GM19099 (cell line): ENCODE data around the gene UBALD2.
A peak's percentile ranks its signal among the peaks of the same experiment; 100 is the strongest.

Experiments used
- POLR2A ChIP-seq: IDR thresholded peaks from 3 replicates; pipeline ENCODE4 v1.6.1; 2011; ENCODE audit warnings: low read depth; ENCODE audit not compliant: insufficient read length; ENCODE audit errors: extremely low read depth

UBALD2 gene

DNA sequence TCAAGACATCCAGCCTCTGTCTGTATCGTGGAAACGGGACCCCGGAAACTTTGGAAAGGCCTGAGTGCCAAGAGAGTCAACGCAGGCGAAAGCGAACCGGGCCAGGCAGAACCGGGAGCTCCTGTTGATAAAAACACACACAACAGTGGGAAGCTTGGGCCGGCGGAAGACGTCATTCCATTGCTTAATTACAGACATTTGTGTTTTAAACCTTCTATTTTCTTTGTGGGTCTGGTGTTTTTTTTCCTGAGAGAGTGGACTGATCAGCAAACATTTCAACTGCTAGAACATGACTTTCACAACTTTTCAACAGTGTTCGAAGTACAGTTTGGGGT lies 24.0 kb upstream of the UBALD2 start:
- TF ChIP-seq POLR2A: no peak

DNA sequence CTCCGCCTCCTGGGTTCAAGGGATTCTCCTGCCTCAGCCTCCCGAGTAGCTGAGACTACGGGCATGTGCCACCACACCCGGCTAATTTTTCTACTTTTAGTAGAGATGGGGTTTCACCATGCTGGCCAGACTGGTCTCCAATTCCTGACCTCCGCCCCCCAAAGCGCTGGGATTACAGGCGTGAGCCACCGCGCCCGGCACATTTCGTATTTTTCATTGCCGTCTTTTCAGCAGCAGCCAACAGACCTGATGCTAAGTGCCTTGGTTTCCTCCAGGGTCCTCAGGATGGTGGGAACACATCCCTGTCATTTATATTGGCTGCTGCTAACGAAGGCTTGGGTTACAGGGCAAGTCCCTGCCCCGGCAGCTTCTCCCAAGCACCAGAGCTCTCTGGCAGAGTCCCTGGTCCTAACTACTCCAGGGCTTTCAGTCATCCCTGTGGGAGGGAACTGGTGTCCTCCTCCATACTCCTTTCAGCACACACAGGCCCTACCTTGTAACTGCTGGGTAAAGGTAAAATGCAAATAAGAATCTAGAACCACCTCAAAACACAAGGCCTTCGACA lies 23.4 kb upstream of the UBALD2 start:
- no peak for TF ChIP-seq POLR2A

DNA sequence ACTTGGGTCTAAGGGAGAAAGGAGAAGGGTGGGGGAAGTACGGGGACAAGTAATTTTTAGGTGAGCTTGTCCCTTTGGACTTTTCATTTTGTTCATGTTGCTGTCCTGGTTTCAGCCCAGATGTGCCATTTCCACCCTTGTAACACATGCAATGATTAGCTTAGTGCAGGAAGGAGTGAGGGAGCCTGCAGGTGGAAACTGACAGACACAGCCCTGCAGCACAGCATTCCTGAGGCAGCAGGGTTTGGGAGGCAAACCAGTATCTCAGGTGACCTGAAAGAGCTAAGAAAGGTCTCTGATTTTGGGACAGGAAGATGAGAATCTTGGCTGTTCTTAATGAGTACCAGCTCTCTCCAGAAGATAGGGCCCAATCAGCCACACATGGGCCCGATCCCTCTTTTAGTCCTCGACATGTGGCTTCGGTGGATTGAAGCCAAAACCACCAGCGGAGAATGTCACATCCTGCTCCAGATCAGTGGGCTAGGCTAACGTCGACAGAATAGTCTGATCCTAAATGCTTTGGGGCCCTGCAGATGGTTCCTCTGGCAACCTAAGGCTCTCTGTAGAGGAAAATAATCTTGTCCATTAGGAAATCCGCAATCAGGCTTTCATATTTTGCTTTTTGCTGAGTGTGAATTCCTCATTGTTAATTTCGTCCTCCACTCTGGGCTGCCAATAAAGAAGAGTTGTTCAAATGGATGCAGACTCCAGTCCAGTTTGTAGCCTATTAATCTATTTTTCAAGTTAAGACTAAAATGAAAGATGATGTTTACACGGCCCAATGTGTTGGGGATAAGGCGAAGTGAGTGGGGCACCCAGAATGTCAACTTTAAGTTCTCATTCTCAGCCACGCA lies 21.1 kb upstream of the UBALD2 start:
- no peak for TF ChIP-seq POLR2A

DNA sequence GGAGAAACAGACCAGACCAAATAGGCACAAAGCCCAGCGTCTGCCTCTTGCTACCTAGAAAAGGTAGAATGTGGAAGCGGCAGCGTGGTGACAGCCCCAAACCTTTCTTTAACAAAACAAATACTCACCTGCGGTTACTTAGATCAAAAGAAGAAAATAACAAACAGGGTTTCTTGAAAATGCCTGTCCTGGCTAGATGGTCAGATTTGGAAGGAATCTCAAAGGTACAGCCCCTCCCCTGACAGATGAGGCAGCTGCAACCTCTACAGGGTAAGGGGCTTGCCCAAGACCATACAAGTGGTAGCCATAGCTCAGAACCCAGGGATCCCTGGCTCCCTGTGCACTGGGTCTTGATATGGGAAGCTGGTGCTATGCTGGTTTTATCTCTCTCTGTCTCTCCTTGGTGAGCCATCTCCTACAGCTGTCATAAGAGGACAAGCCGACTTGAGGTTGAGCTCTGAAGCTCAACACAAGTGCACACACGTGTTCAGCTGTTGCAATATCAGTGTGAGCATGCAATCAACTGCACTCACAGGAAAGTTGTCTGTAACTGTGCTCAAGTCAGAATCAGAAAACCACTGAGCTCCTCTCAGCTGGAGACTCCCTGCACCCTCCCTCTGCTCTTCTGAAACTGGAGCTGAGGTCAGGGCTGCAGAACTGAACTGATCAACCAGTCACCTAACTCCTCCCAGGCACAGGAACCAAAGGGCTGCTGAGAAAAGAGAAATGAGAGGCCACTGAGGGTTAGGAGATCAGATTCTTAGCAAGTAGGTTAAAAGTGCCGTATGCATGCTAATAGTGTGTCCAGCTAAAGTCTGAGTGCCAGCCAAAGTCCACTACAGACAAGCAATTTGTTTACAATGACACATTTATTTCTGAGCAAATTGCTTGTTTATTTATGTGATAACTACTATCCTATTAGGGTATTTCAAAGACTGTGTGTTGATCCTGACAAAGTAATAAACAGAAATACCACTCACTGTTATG lies 18.8 kb upstream of the UBALD2 start:
- peak; percentile 78 for TF ChIP-seq POLR2A

DNA sequence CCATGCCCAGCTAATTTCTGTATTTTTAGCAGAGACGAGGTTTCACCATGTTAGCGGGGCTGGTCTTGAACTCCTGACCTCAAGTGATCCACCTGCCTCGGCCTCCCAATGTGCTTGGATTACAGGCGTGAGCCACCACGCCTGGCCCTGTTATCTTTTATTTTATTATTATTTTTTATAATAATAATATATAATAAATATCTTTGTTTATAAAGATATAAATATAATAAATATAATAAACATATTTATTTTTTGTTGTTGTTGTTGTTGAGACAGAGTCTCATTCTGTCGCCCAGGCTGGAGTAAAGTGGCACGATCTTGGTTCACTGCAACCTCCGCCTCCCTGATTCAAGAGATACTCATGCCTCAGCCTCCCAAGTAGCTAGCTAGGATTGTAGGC lies 17.8 kb upstream of the UBALD2 start:
- TF ChIP-seq POLR2A: no peak

DNA sequence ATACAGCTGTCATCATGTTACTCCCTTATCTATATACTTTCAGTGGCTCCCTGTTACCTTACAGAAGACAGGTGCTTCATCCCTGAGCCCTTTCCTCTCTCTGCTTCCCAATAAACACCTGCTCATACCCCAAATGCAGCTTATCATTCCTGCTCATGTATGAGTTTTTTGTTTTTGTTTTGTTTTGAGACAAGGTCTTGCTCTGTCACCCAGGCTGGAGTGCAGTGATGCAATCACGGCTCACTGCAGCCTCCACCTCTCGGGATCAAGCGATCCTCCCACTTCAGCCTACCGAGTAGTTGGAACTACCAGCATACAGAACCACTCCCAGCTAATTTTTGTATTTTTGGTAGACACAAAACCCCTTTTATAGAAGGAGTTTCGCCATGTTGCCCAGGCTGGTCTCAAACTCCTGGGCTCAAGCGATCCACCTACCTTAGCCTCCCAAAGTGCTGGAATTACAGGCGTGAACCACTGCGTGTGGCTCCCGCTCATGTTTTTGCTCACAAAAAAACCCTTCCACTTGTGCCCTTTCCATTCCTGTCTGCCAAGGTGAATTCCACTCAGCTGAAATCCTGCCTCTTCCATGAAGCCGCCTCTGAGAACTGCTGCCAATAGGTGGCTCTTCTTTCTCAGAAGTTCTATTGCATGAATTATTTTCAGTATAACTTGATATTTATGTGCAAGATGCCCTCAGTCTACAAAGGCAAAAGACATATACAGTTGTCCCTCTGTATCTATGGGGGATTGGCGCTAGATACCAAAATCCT lies 16.9 kb upstream of the UBALD2 start:
- no peak for TF ChIP-seq POLR2A

DNA sequence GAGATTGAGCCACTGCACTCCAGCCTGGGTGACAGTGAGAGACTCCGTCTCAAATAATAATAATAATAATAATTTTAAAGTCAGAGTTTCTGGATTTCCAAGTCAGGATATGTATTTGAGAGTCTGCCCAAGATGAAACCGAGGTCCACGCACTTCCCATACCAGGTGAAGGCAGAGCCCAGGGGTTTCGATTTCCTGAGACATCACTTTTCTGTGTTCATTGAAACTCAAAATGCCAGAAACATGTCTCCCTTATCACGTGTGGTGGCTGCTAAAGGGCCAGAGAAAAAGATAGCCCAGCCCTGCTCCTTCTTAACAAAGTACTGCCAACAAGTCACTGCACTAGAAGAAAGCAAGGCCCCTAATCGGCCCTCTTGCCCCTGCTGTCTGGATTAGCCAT lies 15.0 kb upstream of the UBALD2 start:
- no peak for TF ChIP-seq POLR2A

DNA sequence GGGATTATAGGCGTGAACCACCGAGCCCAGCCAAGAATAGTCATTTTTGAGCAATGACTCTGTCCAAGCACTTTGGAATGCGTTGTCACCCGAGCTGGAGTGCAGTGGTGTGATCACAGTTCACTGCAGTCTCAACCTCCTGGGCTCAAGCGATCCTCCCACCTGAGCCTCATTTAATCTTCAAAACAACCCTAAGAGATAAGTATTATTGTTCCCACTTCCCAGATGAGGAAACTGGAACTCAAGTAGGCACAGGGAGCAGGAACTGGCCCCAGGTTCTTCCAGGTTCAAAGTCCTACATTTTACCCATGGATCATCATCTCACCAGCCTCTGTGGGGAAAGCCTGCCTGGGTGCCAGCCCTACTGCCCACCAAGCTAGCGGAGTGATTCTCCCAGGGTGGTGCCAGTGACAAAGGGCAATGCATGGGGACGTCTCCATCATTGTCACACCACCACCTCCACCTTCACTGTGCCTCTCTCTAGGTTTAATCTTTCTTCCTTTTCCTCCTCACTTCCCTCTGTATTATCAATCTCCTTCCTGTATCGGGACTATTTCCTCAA lies 13.6 kb upstream of the UBALD2 start:
- no peak for TF ChIP-seq POLR2A

DNA sequence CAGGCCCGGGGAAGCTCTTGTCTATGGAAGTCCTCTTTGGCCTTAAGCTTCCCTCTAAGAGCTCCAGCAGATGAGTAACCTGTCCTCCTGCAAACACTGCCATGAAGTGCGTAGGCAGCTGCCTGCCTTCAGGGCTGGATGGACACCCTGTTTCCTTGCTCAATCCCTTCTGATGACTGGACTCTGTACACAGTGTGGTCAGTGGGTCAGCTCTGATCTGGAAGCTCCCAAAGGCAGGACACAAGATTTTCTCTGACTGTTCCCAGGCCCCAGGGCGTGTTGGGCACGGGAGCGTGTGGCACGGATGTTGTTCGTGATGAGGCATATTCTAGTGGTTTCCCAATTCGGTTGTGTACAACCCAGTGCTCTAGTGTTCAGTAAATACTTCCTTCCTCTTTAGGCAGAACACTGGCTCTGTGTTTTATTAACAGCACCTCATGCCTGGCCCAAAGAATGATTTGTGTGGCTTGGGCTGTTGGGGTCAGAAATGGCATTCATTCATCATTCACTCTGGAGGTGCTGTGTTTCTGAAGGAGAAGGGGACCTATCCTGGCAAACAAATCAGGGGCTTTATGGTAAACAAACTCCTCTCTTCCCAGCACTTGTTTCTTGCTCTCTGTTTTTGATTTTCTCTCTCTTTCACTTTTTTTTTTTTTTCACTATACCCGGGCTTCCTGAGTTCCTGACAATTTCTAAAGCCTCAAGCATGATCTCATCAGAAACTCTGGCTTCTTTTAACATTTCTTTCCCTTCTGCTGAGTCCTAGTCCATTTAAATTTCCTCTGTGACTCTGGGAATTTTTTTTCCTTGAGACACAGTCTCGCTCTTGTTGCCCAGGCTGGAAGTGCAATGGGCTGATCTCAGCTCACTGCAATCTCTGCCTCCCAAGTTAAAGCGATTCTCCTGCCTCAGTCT lies 12.9 kb upstream of the UBALD2 start:
- peak; percentile 22 for TF ChIP-seq POLR2A

DNA sequence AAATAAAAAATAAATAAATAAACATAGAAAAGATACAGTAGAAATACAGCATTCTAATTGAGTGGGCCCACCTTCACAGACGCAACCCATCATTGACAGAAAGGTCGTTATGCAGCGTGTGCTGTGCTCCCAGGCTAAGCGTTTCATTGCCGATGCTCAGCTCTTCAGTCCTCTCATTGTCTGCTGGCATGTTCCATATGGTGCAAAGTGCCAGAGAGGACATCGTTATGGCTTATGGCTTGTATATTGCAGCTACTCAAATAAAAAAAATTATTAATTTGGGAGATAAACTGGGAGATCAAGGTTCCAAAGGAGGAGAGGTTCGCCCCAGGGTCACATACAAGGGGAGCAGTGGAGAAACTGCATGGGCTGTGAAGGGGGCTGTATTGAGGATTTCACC lies 11.3 kb upstream of the UBALD2 start:
- no peak for TF ChIP-seq POLR2A

DNA sequence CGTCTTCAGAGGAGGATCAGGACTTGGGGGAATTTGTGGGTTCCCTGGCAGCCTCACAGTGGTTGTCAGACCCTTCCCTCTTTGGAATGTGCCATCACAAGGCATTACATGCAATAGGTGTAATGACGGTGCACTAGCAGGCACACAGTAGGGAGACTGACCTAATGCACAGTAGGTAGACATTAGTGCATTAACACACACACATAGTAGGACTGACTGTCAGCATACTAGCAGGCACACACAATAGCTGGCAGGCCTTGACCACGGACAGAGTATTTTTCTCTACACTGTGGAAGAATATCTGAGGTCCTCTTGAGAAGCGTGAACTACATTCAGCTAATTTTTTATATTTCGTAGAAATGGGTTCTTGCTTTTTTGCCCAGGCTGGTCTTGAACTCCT lies 10.9 kb upstream of the UBALD2 start:
- no peak for TF ChIP-seq POLR2A

DNA sequence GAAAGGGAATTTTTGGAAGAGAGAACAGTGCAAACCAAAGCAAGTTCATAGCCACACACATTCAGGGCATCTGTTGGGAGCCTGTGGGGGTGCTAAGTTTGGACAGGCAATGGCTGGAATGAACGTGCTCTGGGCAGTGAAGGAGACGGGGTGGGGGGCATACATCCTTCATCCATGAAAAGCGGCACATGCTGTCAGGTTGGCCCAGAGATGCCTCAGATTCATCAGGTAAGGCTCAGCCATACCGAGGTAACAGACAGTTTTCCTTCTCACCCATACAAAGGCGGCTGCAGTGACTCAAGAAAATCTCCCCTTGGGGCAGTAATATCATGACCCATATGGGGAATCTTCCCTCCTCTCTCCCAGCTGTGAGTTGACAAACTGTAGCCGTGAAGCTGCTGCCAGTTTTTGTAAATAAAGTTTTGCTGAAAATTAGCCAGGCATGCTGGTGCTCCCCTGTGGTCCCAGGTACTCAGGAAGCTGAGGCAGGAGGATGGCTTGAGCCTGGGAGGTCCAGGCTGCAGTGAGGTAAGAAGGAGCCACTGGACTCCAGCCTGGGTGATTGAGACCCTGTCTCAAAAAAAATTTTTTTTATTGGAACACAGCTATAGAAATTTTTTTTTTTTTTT lies 9.2 kb upstream of the UBALD2 start:
- TF ChIP-seq POLR2A: no peak

DNA sequence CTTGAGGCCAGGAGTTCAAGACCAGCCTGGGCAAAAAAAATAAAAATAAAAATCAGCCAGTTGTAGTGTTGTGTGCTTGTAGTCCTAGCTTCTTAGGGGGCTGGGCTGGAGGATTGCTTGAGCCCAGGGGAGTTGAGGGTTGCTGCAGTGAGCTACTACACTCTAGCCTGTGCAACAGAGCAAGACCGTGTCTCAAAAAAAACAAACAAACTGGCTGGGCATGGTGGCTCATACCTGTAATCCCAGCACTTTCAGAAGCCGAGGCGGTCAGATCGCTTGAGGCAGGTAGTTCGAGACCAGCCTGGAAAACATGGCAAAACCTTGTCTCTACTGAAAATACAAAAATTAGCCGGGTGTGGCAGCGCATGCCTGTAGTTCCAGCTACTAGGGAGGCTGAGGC lies 4.9 kb upstream of the UBALD2 start:
- TF ChIP-seq POLR2A: no peak
